Measurements from ENCODE around the gene PDE6B.

PDE6B gene

GRCh38 chr4:709348-709747 is 84.0 kb downstream of the PDE6B start:
- no peaks in the 10 kb centered on the region for H3K27me3 ChIP-seq (ENCODE audit: control insufficient read depth, insufficient read depth, low read length)
- H3K36me3 ChIP-seq (ENCODE audit: control insufficient read depth, insufficient read depth, low read length): no peaks in the 10 kb centered on the region
- no peaks in the 10 kb centered on the region for H3K9me3 ChIP-seq (ENCODE audit: control insufficient read depth, low read length)
- H3K4me3 ChIP-seq (ENCODE audit: low read length): no peak overlapping the region
- H3K4me1 ChIP-seq (ENCODE audit: control insufficient read depth, insufficient read depth, low read length): peaks cover 28% of the 10 kb centered on the region
- no peak overlapping the region for H3K9ac ChIP-seq (ENCODE audit: low read length)

- H3K9ac ChIP-seq (ENCODE audit: low read length): no peak overlapping the region
- H3K4me3 ChIP-seq (ENCODE audit: low read length): no peak overlapping the region
- H3K4me1 ChIP-seq (ENCODE audit: control insufficient read depth, insufficient read depth, low read length): peaks cover 20% of the 10 kb centered on the region
- no peaks in the 10 kb centered on the region for H3K27me3 ChIP-seq (ENCODE audit: control insufficient read depth, insufficient read depth, low read length)
- no peaks in the 10 kb centered on the region for H3K36me3 ChIP-seq (ENCODE audit: control insufficient read depth, insufficient read depth, low read length)
- H3K9me3 ChIP-seq (ENCODE audit: control insufficient read depth, low read length): no peaks in the 10 kb centered on the region
Measured at GRCh38 chr4:710116-710515, 84.7 kb downstream of the PDE6B start.

GRCh38 chr4:710916-711315 is 85.5 kb downstream of the PDE6B start:
- no peak overlapping the region for H3K9ac ChIP-seq (ENCODE audit: low read length)
- no peaks in the 10 kb centered on the region for H3K27me3 ChIP-seq (ENCODE audit: control insufficient read depth, insufficient read depth, low read length)
- H3K9me3 ChIP-seq (ENCODE audit: control insufficient read depth, low read length): no peaks in the 10 kb centered on the region
- H3K4me1 ChIP-seq (ENCODE audit: control insufficient read depth, insufficient read depth, low read length): peaks cover 18% of the 10 kb centered on the region
- H3K36me3 ChIP-seq (ENCODE audit: control insufficient read depth, insufficient read depth, low read length): no peaks in the 10 kb centered on the region
- H3K4me3 ChIP-seq (ENCODE audit: low read length): no peak overlapping the region

GRCh38 chr4:712093-712492 is 86.7 kb downstream of the PDE6B start:
- Histone ChIP-seq H3K4me1 (ENCODE audit: control insufficient read depth, insufficient read depth, low read length) (peaks cover 13% of the 10 kb centered on the region), H3K9me3 (ENCODE audit: control insufficient read depth, low read length) (no peaks in the 10 kb centered on the region), H3K9ac (ENCODE audit: low read length) (no peak overlapping the region), H3K36me3 (ENCODE audit: control insufficient read depth, insufficient read depth, low read length) (no peaks in the 10 kb centered on the region), H3K4me3 (ENCODE audit: low read length) (no peak overlapping the region), H3K27me3 (ENCODE audit: control insufficient read depth, insufficient read depth, low read length) (no peaks in the 10 kb centered on the region)

GRCh38 chr4:712916-713632 is 87.7 kb downstream of the PDE6B start:
- H3K27me3 ChIP-seq (ENCODE audit: control insufficient read depth, insufficient read depth, low read length): no peaks in the 10 kb centered on the region
- H3K36me3 ChIP-seq (ENCODE audit: control insufficient read depth, insufficient read depth, low read length): no peaks in the 10 kb centered on the region

GRCh38 chr4:714087-714486 is 88.7 kb downstream of the PDE6B start:
- Histone ChIP-seq H3K9ac (ENCODE audit: low read length) (no peak overlapping the region), H3K4me1 (ENCODE audit: control insufficient read depth, insufficient read depth, low read length) (peaks cover 4% of the 10 kb centered on the region), H3K9me3 (ENCODE audit: control insufficient read depth, low read length) (no peaks in the 10 kb centered on the region), H3K27me3 (ENCODE audit: control insufficient read depth, insufficient read depth, low read length) (no peaks in the 10 kb centered on the region), H3K36me3 (ENCODE audit: control insufficient read depth, insufficient read depth, low read length) (no peaks in the 10 kb centered on the region), H3K4me3 (ENCODE audit: low read length) (no peak overlapping the region)

More at GRCh38 chr4:712916-713632, 87.7 kb downstream of the PDE6B start:
- H3K9me3 ChIP-seq (ENCODE audit: control insufficient read depth, low read length): no peaks in the 10 kb centered on the region
- no peak overlapping the region for H3K4me3 ChIP-seq (ENCODE audit: low read length)
- no peak overlapping the region for H3K9ac ChIP-seq (ENCODE audit: low read length)
- H3K4me1 ChIP-seq (ENCODE audit: control insufficient read depth, insufficient read depth, low read length): peaks cover 10% of the 10 kb centered on the region

GRCh38 chr4:717601-718320 is 92.4 kb downstream of the PDE6B start:
- no peaks in the 10 kb centered on the region for H3K9me3 ChIP-seq (ENCODE audit: control insufficient read depth, low read length)
- peaks cover 14% of the 10 kb centered on the region for H3K4me1 ChIP-seq (ENCODE audit: control insufficient read depth, insufficient read depth, low read length)

GRCh38 chr4:718460-718859 is 93.1 kb downstream of the PDE6B start:
- Histone ChIP-seq H3K9me3 (ENCODE audit: control insufficient read depth, low read length) (no peaks in the 10 kb centered on the region), H3K4me3 (ENCODE audit: low read length) (no peak overlapping the region), H3K4me1 (ENCODE audit: control insufficient read depth, insufficient read depth, low read length) (peaks cover 14% of the 10 kb centered on the region), H3K9ac (ENCODE audit: low read length) (no peak overlapping the region), H3K36me3 (ENCODE audit: control insufficient read depth, insufficient read depth, low read length) (no peaks in the 10 kb centered on the region), H3K27me3 (ENCODE audit: control insufficient read depth, insufficient read depth, low read length) (no peaks in the 10 kb centered on the region)

More at GRCh38 chr4:717601-718320, 92.4 kb downstream of the PDE6B start:
- no peak overlapping the region for H3K9ac ChIP-seq (ENCODE audit: low read length)
- no peaks in the 10 kb centered on the region for H3K27me3 ChIP-seq (ENCODE audit: control insufficient read depth, insufficient read depth, low read length)
- no peaks in the 10 kb centered on the region for H3K36me3 ChIP-seq (ENCODE audit: control insufficient read depth, insufficient read depth, low read length)
- H3K4me3 ChIP-seq (ENCODE audit: low read length): no peak overlapping the region
